Measurements from ENCODE around the gene RBM4. TPM values are rescaled to one million over a fixed set of nuclear protein-coding genes. Genes with fewer than 3 reads are reported as not detected.

The RBM4 gene
- total and polyA plus RNA-seq, 9 of the 15 experiments (the other 6 are each of a cell fraction or from before 2014, with no cell fraction given): 81.6 to 233 (median 122) TPM

GRCh38 chr11:66638177-66639065 is at the start of gene RBM4 (continued):
- TF ChIP-seq, protein P1, sequence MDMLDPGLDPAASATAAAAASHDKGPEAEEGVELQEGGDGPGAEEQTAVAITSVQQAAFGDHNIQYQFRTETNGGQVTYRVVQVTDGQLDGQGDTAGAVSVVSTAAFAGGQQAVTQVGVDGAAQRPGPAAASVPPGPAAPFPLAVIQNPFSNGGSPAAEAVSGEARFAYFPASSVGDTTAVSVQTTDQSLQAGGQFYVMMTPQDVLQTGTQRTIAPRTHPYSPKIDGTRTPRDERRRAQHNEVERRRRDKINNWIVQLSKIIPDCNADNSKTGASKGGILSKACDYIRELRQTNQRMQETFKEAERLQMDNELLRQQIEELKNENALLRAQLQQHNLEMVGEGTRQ (CRISPR knock-in tag; IDR thresholded peaks at IDR 0.05): no peak
- no peak for TF ChIP-seq STAG1 (CRISPR knock-in tag; IDR thresholded peaks at IDR 0.05; ENCODE audit: borderline replicate concordance)
- TF ChIP-seq PTRF (tag; IDR thresholded peaks at IDR 0.05): no peak
- no peak for TF ChIP-seq SMC3 (conservative IDR thresholded peaks at IDR 0.05; ENCODE audit: insufficient read depth, low read depth, low read length)
- 0 out of 4 replicates have a peak, but pooled peaks of 1 of the 2 experiments have one; percentile 56 for TF ChIP-seq NONO (IDR thresholded peaks at IDR 0.05; ENCODE audit: low read depth in 2 of 2, low read length in 1 of 2)
- TF ChIP-seq NR2F6 (CRISPR knock-in tag; IDR thresholded peaks at IDR 0.05): no peak
- no peak for TF ChIP-seq MEIS2 (IDR thresholded peaks at IDR 0.05; ENCODE audit: partially characterized antibody)
- TF ChIP-seq, protein P2, sequence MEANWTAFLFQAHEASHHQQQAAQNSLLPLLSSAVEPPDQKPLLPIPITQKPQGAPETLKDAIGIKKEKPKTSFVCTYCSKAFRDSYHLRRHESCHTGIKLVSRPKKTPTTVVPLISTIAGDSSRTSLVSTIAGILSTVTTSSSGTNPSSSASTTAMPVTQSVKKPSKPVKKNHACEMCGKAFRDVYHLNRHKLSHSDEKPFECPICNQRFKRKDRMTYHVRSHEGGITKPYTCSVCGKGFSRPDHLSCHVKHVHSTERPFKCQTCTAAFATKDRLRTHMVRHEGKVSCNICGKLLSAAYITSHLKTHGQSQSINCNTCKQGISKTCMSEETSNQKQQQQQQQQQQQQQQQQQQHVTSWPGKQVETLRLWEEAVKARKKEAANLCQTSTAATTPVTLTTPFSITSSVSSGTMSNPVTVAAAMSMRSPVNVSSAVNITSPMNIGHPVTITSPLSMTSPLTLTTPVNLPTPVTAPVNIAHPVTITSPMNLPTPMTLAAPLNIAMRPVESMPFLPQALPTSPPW (CRISPR knock-in tag; IDR thresholded peaks at IDR 0.05): peak; percentile 80
- peak; percentile 45; the same call in 1 of the 2 replicates for TF ChIP-seq RFX1 (IDR thresholded peaks at IDR 0.05)
- TF ChIP-seq RAD21 (CRISPR knock-in tag; conservative IDR thresholded peaks at IDR 0.05 in 1 of 2, IDR thresholded peaks at IDR 0.05 in 1 of 2): no peak; a peak in 1 of 4 replicates
- TF ChIP-seq ZFPM2 (CRISPR knock-in tag; IDR thresholded peaks at IDR 0.05): no peak
- TF ChIP-seq LEF1 (IDR thresholded peaks at IDR 0.05): peak; percentile 20; the same call in 1 of the 2 replicates
- TF ChIP-seq ZNF174 (CRISPR knock-in tag; IDR thresholded peaks at IDR 0.05): no peak
- TF ChIP-seq TEAD1 (CRISPR knock-in tag; IDR thresholded peaks at IDR 0.05): peak; percentile 46 to 57; a peak in 2 of 4 replicates
- TF ChIP-seq ZNF384 (IDR thresholded peaks at IDR 0.05; ENCODE audit: low read depth, low read length): no peak; the same call in 1 of the 2 replicates
- no peak for TF ChIP-seq SRSF7 (optimal IDR thresholded peaks at IDR 0.05; ENCODE audit: low read depth, low read length)
- peak; percentile 61; the same call in 1 of the 2 replicates for TF ChIP-seq NR4A1 (CRISPR knock-in tag; IDR thresholded peaks at IDR 0.05)
- TF ChIP-seq NR4A1 (tag; IDR thresholded peaks at IDR 0.05): peak; percentile 62
- TF ChIP-seq CEBPG (CRISPR knock-in tag; IDR thresholded peaks at IDR 0.05): peak; percentile 74
- peak; percentile 89 to 94 for TF ChIP-seq CEBPG (tag; conservative IDR thresholded peaks at IDR 0.05 in 1 of 2, IDR thresholded peaks at IDR 0.05 in 1 of 2)
- 0 out of 2 replicates have a peak, but pooled peaks have one; percentile 70 for TF ChIP-seq SRSF3 (IDR thresholded peaks at IDR 0.05; ENCODE audit: insufficient read depth, low read length)
- no peak for TF ChIP-seq KLF6 (CRISPR knock-in tag; IDR thresholded peaks at IDR 0.05; ENCODE audit: borderline replicate concordance)
- TF ChIP-seq RBFOX2 (IDR thresholded peaks at IDR 0.05; ENCODE audit: low read depth, low read length): peak; percentile 98
- TF ChIP-seq ZNF778 (CRISPR knock-in tag; IDR thresholded peaks at IDR 0.05): no peak
- peak; percentile 80 for TF ChIP-seq DMBX1 (CRISPR knock-in tag; IDR thresholded peaks at IDR 0.05; ENCODE audit: borderline replicate concordance)
- TF ChIP-seq SOX6 (IDR thresholded peaks at IDR 0.05): 0 out of 2 replicates have a peak, but pooled peaks have one; percentile 6
- TF ChIP-seq HDAC2 (IDR thresholded peaks at IDR 0.05): peak; percentile 33; the same call in 1 of the 2 replicates
